DMS53 (cell line): ENCODE results near the gene QPCTL.
A peak's percentile ranks its signal among the peaks of the same experiment; 100 is the strongest.
"Not testable (repeated sequence)": the region's sequence is repeated elsewhere in the genome, so short reads cannot be mapped to it uniquely, and the experiment has no call there.

Source experiments
- DNase-seq: peaks from one replicate; lab custom pipeline; 2025; lab: John Stamatoyannopoulos, UW

QPCTL gene

GRCh38 chr19:45676851-45677263 is 15.6 kb upstream of the QPCTL start:
- peak; percentile 75 for DNase-seq

- DNase-seq: peak; percentile 97
These were observed 14.9 kb upstream of the QPCTL start for GRCh38 chr19:45677351-45678230.

- peak; percentile 93 for DNase-seq
These were observed 11.0 kb upstream of the QPCTL start for GRCh38 chr19:45681391-45682015.

- DNase-seq: no peak
These were observed 10.3 kb upstream of the QPCTL start for GRCh38 chr19:45682117-45682516.

GRCh38 chr19:45682908-45683307 is 9.6 kb upstream of the QPCTL start:
- no peak for DNase-seq

GRCh38 chr19:45685045-45685444 is 7.4 kb upstream of the QPCTL start:
- DNase-seq: not testable (repeated sequence)

- no peak for DNase-seq
These were observed 4.9 kb upstream of the QPCTL start for GRCh38 chr19:45687599-45687998.

- peak; percentile 99 for DNase-seq
These were observed 815 bp upstream of the QPCTL start, which contains the start of gene SNRPD2 for GRCh38 chr19:45691516-45692186. Gene SNRPD2 (minus strand): TSS chr19:45691953. CDS start chr19:45691888, 65 bp downstream.

- DNase-seq: peak; percentile 87
These were observed 781 bp downstream of the QPCTL start for GRCh38 chr19:45693106-45693788.

GRCh38 chr19:45701676-45702075 is 9.2 kb downstream of the QPCTL start:
- no peak for DNase-seq

GRCh38 chr19:45705115-45705514 is 12.6 kb downstream of the QPCTL start:
- no peak for DNase-seq

GRCh38 chr19:45705710-45706415 is 13.4 kb downstream of the QPCTL start:
- no peak for DNase-seq

GRCh38 chr19:45710356-45711130 is 18.1 kb downstream of the QPCTL start:
- no peak for DNase-seq

GRCh38 chr19:45711851-45712698 is 19.6 kb downstream of the QPCTL start:
- DNase-seq: no peak

GRCh38 chr19:45712699-45713067 is 20.2 kb downstream of the QPCTL start:
- no peak for DNase-seq

GRCh38 chr19:45713141-45713540 is 20.7 kb downstream of the QPCTL start:
- no peak for DNase-seq

- no peak for DNase-seq
These were observed 22.7 kb downstream of the QPCTL start for GRCh38 chr19:45715139-45715538.

GRCh38 chr19:45716359-45717130 is 24.1 kb downstream of the QPCTL start:
- peak; percentile 65 for DNase-seq
